ENCODE data around the gene ATF6.
"Not testable (repeated sequence)": the region's sequence is repeated elsewhere in the genome, so short reads cannot be mapped to it uniquely, and the experiment has no call there.

Gene ATF6

GRCh38 chr1:161827786-161828185 lies 61.7 kb downstream of the ATF6 start:
- DNase-seq (ENCODE audit: low read depth): no peak
- in situ Hi-C loops (cut with HindIII; ENCODE audit: low sequenced_read_pairs): no loop called here

GRCh38 chr1:161832299-161832907 lies 66.3 kb downstream of the ATF6 start:
- DNase-seq (ENCODE audit: low read depth); H3K4me3 ChIP-seq (ENCODE audit: low read depth, low read length); in situ Hi-C loops (cut with HindIII; ENCODE audit: low sequenced_read_pairs): not testable (repeated sequence)

More at GRCh38 chr1:161827786-161828185, 61.7 kb downstream of the ATF6 start:
- H3K4me3 ChIP-seq (ENCODE audit: low read depth, low read length): no peak overlapping the region
- no peak for TF ChIP-seq CTCF (IDR thresholded peaks at IDR 0.05; ENCODE audit: low read depth, low read length, missing control alignments)

- in situ Hi-C loops (cut with HindIII; ENCODE audit: low sequenced_read_pairs): no loop called here
- no peak for DNase-seq (ENCODE audit: low read depth)
- TF ChIP-seq CTCF (IDR thresholded peaks at IDR 0.05; ENCODE audit: low read depth, low read length, missing control alignments): no peak
- H3K4me3 ChIP-seq (ENCODE audit: low read depth, low read length): no peak overlapping the region
Measured at GRCh38 chr1:161834967-161835550, 68.9 kb downstream of the ATF6 start.

- peak; percentile 71 for DNase-seq (ENCODE audit: low read depth)
- TF ChIP-seq CTCF (IDR thresholded peaks at IDR 0.05; ENCODE audit: low read depth, low read length, missing control alignments): no peak
- in situ Hi-C loops (cut with HindIII; ENCODE audit: low sequenced_read_pairs): no loop called here
- no peak overlapping the region for H3K4me3 ChIP-seq (ENCODE audit: low read depth, low read length)
Measured at GRCh38 chr1:161836018-161836417, 69.9 kb downstream of the ATF6 start.

- in situ Hi-C loops (cut with HindIII; ENCODE audit: low sequenced_read_pairs): no loop called here
- H3K4me3 ChIP-seq (ENCODE audit: low read depth, low read length): no peak overlapping the region
- no peak for TF ChIP-seq CTCF (IDR thresholded peaks at IDR 0.05; ENCODE audit: low read depth, low read length, missing control alignments)
- no peak for DNase-seq (ENCODE audit: low read depth)
Measured at GRCh38 chr1:161838362-161838761, 72.2 kb downstream of the ATF6 start.

- H3K4me3 ChIP-seq (ENCODE audit: low read depth, low read length): no peak overlapping the region
- no peak for DNase-seq (ENCODE audit: low read depth)
- in situ Hi-C loops (cut with HindIII; ENCODE audit: low sequenced_read_pairs): no loop called here
- no peak for TF ChIP-seq CTCF (IDR thresholded peaks at IDR 0.05; ENCODE audit: low read depth, low read length, missing control alignments)
Measured at GRCh38 chr1:161838885-161839284, 72.8 kb downstream of the ATF6 start.

GRCh38 chr1:161839591-161839990 lies 73.5 kb downstream of the ATF6 start:
- no peak overlapping the region for H3K4me3 ChIP-seq (ENCODE audit: low read depth, low read length)
- in situ Hi-C loops (cut with HindIII; ENCODE audit: low sequenced_read_pairs): no loop called here
- TF ChIP-seq CTCF (IDR thresholded peaks at IDR 0.05; ENCODE audit: low read depth, low read length, missing control alignments): no peak
- no peak for DNase-seq (ENCODE audit: low read depth)
